ENCODE measurements around the gene DHFR2.
A peak's percentile ranks its signal among the peaks of the same experiment; 100 is the strongest.

The DHFR2 gene

DNA sequence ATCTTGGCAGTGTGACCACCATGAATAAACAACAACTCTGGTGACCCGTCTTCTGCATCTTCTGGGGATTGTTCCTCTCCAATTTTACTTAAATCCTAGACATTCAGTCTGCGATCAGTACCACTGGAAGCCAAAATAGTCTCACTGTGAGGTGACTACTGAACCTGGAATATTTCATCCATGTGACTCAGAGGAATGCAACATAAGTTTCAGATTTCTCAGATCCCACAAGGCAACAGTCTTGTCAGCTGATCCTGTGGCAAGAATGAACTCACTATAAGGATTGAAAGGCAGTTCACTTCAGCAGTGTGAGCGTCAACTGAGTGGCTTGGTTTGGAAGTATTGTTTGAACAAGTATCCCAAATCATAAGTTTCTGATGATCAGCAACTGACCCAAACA, 13.3 kb upstream of the DHFR2 start:
- no peak overlapping the region for H3K4me3 Mint-ChIP-seq
- peaks cover 65% of the 10 kb centered on the region for H3K4me1 Mint-ChIP-seq (ENCODE audit: low read depth)
- peaks cover 21% of the 10 kb centered on the region for H3K36me3 Mint-ChIP-seq
- no peaks in the 10 kb centered on the region for H3K9me3 Mint-ChIP-seq (ENCODE audit: low read depth)
- no peaks in the 10 kb centered on the region for H3K27me3 Mint-ChIP-seq
- no peak overlapping the region for H3K27ac Mint-ChIP-seq

DNA sequence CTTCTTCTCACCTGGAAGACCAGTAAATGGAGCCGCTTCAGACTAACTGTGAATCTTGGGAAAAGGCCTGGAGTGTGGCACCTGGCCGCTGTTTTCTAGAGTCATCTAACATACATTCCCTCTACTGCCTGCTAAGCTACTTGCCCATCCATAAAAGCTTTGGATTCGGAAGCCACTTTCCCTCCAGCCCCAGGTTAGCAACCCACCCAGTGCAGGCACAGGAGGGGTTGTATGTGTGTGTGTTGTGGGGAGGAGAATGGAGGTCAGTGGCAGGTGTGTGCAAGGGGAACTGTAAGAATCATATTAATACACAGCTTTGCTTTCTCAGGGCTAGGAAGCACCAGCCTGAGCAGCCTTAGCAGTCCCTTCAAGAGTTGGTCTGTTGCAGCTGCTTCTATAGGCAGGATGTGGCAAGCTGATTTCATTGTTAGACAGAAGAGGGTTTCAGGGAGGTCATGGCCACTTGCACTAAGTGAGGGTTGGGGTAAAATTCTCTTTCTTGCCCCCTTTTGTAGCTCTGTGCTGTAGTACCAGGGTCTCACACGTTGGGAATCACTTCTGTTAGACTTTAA, 9.1 kb upstream of the DHFR2 start:
- Mint-ChIP-seq H3K4me1 (ENCODE audit: low read depth) (peaks cover 63% of the 10 kb centered on the region), H3K27ac (peak overlapping the region; percentile 41), H3K27me3 (no peaks in the 10 kb centered on the region), H3K36me3 (peaks cover 25% of the 10 kb centered on the region), H3K9me3 (ENCODE audit: low read depth) (peaks cover 5% of the 10 kb centered on the region), H3K4me3 (no peak overlapping the region)

- H3K4me3 Mint-ChIP-seq: no peak overlapping the region
- no peaks in the 10 kb centered on the region for H3K27me3 Mint-ChIP-seq
- peaks cover 5% of the 10 kb centered on the region for H3K9me3 Mint-ChIP-seq (ENCODE audit: low read depth)
- H3K27ac Mint-ChIP-seq: no peak overlapping the region
- H3K4me1 Mint-ChIP-seq (ENCODE audit: low read depth): peaks cover 75% of the 10 kb centered on the region
- H3K36me3 Mint-ChIP-seq: peaks cover 15% of the 10 kb centered on the region
Observed at GRCh38 chr3:94070341-94070911, 7.7 kb upstream of the DHFR2 start.

GRCh38 chr3:94069194-94069813, 6.6 kb upstream of the DHFR2 start:
- Mint-ChIP-seq H3K4me1 (ENCODE audit: low read depth) (peaks cover 78% of the 10 kb centered on the region), H3K27me3 (no peaks in the 10 kb centered on the region), H3K27ac (peak overlapping the region; percentile 31), H3K36me3 (peaks cover 15% of the 10 kb centered on the region), H3K4me3 (no peak overlapping the region), H3K9me3 (ENCODE audit: low read depth) (peaks cover 5% of the 10 kb centered on the region)

DNA sequence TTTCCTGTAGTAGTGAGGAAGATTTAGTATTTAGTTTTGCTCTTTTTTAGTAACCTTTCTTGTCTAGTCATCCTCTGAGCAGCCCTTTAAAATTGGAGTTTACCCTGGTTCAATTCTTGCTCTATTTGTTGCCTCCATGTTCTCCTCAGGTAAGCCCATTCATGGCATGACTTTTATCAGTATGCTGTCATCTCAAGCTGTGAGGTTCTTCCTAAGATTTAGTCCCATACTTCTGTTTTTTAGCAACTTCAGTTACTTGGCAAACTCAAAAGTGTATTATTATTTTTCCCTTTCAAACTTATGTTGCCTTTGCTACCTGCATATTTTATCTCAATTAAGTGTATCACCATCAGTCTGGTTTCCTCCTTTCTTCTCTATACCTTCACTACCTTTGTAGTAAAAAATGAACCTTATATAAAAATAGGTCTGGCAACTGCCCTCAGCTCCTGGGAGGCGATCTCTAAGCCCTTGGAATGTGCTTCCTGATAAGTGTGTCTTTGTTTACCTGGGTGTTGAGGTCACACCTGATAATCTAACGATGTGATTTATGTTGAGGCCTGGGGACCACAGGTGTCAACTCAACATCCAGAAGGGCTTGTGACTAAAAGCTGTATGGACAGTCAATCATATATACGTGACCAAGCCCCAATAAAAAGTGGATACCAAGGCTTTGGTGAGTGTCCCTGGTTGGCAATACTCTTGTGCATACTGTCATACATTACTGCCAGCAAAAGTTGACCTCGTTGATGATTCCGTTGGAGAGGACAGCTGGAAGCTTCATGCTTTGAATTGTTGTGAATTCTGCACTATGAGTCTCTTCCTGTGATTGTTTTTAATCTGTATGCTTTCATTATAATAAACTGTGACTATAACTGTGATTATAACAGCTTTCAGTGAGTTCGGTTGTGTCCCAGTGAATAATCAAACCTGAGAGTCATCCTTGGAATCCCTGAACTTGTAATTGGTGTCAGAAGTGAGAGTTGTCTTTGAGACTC, 4.1 kb upstream of the DHFR2 start:
- H3K27ac Mint-ChIP-seq: peak overlapping the region; percentile 62
- H3K9me3 Mint-ChIP-seq (ENCODE audit: low read depth): peaks cover 5% of the 10 kb centered on the region
- H3K27me3 Mint-ChIP-seq: no peaks in the 10 kb centered on the region
- peak overlapping the region; percentile 2 for H3K4me3 Mint-ChIP-seq
- H3K4me1 Mint-ChIP-seq (ENCODE audit: low read depth): peaks cover 73% of the 10 kb centered on the region
- peaks cover 10% of the 10 kb centered on the region for H3K36me3 Mint-ChIP-seq

DNA sequence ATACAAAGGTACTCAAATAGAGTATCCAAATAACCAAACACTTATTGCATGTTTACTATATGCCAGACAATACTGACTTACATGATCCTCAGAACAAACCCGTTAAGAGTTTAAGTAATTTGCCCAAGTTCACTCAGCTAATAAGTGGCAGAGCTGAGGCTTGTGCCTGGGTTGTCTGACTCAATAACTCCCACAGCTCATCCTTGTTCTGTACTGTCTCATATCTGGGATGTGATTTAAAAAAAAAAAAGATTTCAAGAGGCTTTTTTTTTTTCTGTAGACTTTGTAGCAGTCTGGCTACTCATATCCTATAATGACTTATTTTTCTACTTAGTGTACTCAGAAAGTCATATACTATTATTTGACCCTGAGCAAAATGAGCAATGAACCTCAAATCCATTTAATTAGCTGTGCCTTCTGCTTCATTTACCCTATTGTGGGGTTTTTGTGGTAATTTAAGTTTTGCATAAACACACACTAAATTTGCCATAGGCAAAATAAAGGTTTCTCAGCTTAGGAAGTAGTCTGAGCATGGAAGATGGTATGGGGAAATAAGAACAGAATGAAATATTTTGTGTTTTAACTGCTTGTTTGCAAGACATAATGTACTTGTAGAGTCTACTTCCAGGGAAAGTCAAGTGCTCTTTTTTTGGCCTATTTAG, 3.2 kb upstream of the DHFR2 start:
- Mint-ChIP-seq H3K27ac (no peak overlapping the region), H3K27me3 (no peaks in the 10 kb centered on the region), H3K36me3 (peaks cover 11% of the 10 kb centered on the region), H3K9me3 (ENCODE audit: low read depth) (peaks cover 5% of the 10 kb centered on the region), H3K4me1 (ENCODE audit: low read depth) (peaks cover 66% of the 10 kb centered on the region), H3K4me3 (no peak overlapping the region)

GRCh38 chr3:94065122-94065521, 2.4 kb upstream of the DHFR2 start:
- Mint-ChIP-seq H3K4me1 (ENCODE audit: low read depth) (peaks cover 67% of the 10 kb centered on the region), H3K36me3 (peaks cover 14% of the 10 kb centered on the region)

GRCh38 chr3:94064243-94064860, 1.6 kb upstream of the DHFR2 start:
- Mint-ChIP-seq H3K4me3 (peak overlapping the region; percentile 97), H3K36me3 (peaks cover 16% of the 10 kb centered on the region)

More at GRCh38 chr3:94065122-94065521, 2.4 kb upstream of the DHFR2 start:
- no peak overlapping the region for H3K27ac Mint-ChIP-seq
- H3K9me3 Mint-ChIP-seq (ENCODE audit: low read depth): peaks cover 5% of the 10 kb centered on the region
- H3K27me3 Mint-ChIP-seq: no peaks in the 10 kb centered on the region
- peak overlapping the region; percentile 46 for H3K4me3 Mint-ChIP-seq

GRCh38 chr3:94063496-94064119, 892 bp upstream of the DHFR2 start:
- Mint-ChIP-seq H3K27me3 (no peaks in the 10 kb centered on the region), H3K36me3 (peaks cover 16% of the 10 kb centered on the region), H3K27ac (peak overlapping the region; percentile 99), H3K4me3 (peak overlapping the region; percentile 97), H3K4me1 (ENCODE audit: low read depth) (peaks cover 57% of the 10 kb centered on the region), H3K9me3 (ENCODE audit: low read depth) (peaks cover 5% of the 10 kb centered on the region)

More at GRCh38 chr3:94064243-94064860, 1.6 kb upstream of the DHFR2 start:
- Mint-ChIP-seq H3K4me1 (ENCODE audit: low read depth) (peaks cover 64% of the 10 kb centered on the region), H3K27ac (peak overlapping the region; percentile 99), H3K27me3 (no peaks in the 10 kb centered on the region), H3K9me3 (ENCODE audit: low read depth) (peaks cover 5% of the 10 kb centered on the region)

DNA sequence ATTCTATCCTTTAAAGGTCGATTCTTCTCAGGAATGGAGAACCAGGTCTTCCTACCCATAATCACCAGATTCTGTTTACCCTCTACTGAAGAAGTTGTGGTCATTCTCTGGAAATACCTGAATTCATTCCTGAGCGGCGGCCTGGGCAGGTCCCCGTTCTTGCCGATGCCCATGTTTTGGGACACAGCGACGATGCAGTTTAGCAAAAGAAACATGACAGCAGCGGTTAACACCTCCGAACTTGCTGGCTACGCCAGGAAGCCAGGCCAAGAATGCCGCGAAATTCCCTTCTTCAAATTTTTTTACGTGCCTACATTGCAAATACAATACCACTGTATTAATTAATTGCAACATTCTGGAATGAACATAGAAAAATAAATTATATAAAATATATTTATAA, 1.4 kb downstream of the DHFR2 start:
- Mint-ChIP-seq H3K27ac (no peak overlapping the region), H3K9me3 (ENCODE audit: low read depth) (no peaks in the 10 kb centered on the region), H3K4me3 (no peak overlapping the region), H3K36me3 (peaks cover 10% of the 10 kb centered on the region), H3K27me3 (no peaks in the 10 kb centered on the region), H3K4me1 (ENCODE audit: low read depth) (peaks cover 45% of the 10 kb centered on the region)

GRCh38 chr3:94050546-94050945, 12.2 kb downstream of the DHFR2 start:
- no peaks in the 10 kb centered on the region for H3K9me3 Mint-ChIP-seq (ENCODE audit: low read depth)
- no peaks in the 10 kb centered on the region for H3K36me3 Mint-ChIP-seq
- no peak overlapping the region for H3K27ac Mint-ChIP-seq
- H3K4me1 Mint-ChIP-seq (ENCODE audit: low read depth): no peaks in the 10 kb centered on the region
- H3K4me3 Mint-ChIP-seq: no peak overlapping the region
- no peaks in the 10 kb centered on the region for H3K27me3 Mint-ChIP-seq

DNA sequence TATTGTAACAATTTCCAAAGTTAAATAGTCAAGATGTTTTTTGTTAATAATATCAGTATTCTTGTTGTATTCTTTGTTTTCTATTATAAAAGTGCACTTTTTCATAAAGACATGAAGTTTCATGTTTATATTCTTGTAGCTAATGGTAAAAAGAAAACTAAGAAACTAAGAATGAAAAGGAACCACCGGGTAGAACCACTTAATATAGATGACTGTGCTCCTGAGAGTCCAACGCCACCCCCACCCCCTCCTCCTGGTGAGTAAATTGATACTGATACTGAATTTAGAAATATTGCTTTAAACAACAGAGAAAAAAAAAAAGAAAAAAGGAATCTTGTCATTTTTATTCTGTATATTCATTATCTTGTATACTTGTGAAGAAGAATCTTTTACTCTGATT, 13.4 kb downstream of the DHFR2 start:
- H3K9me3 Mint-ChIP-seq (ENCODE audit: low read depth): no peaks in the 10 kb centered on the region
- H3K27ac Mint-ChIP-seq: no peak overlapping the region
- no peaks in the 10 kb centered on the region for H3K4me1 Mint-ChIP-seq (ENCODE audit: low read depth)
- H3K27me3 Mint-ChIP-seq: no peaks in the 10 kb centered on the region
- H3K36me3 Mint-ChIP-seq: peaks cover 2% of the 10 kb centered on the region
- no peak overlapping the region for H3K4me3 Mint-ChIP-seq

DNA sequence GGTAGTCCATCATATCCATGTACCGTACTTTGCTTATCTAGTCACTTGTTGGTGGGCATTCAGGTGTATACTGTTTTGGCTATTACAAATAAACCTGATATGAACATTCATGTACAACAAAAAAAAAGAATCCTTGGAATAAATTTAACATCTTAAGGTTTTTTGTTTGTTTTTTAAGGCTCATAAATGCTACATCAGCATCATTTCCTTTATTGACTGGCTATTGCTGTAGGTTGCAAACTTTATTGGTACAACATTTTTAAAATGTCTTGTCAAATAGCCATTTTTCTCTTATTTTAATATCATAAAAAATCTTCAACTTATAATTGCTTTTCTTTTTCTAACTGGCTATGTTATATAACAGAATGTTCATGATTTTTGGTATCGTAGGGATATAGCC, 16.2 kb downstream of the DHFR2 start:
- Mint-ChIP-seq H3K27me3 (no peaks in the 10 kb centered on the region), H3K4me3 (no peak overlapping the region), H3K9me3 (ENCODE audit: low read depth) (no peaks in the 10 kb centered on the region), H3K36me3 (peaks cover 4% of the 10 kb centered on the region), H3K4me1 (ENCODE audit: low read depth) (no peaks in the 10 kb centered on the region), H3K27ac (no peak overlapping the region)
